Astrocyte (in vitro differentiated cells and primary cell): ENCODE results near the gene MFSD1.

ENCODE experiments used
- EZH2 ChIP-seq: IDR thresholded peaks from 2 replicates; pipeline ENCODE4 v1.6.1; 2012; ENCODE audit warnings: mild to moderate bottlenecking, low read length, inconsistent platforms; ENCODE audit not compliant: insufficient read depth
- TF ChIP-seq, protein P1 (sequence below): IDR thresholded peaks from 2 replicates; pipeline ENCODE4 v1.5.1; 2011; ENCODE audit warnings: low read depth, mild to moderate bottlenecking, inconsistent platforms, low read length, moderate library complexity; ENCODE audit not compliant: insufficient read depth

DNA sequence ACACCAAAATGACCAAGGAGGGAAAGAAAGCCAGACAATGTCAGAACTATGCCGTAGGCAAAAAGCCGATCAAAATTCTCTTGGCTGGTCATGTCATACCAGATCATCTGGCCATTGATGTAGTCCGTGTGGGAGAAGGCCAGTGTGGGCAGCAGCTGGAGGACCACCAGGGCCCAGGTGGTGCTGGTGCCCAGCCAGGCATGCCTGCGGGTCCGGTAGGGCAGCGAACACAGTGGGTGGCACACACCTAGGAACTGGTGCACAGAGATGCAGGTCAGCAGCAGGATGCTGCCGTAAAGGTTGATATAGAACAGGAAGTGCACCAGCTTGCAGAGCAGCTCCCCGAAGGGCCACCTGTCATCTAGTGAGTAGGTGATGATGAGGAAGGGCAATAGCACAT lies 39.5 kb downstream of the MFSD1 start:
- TF ChIP-seq, protein P1, sequence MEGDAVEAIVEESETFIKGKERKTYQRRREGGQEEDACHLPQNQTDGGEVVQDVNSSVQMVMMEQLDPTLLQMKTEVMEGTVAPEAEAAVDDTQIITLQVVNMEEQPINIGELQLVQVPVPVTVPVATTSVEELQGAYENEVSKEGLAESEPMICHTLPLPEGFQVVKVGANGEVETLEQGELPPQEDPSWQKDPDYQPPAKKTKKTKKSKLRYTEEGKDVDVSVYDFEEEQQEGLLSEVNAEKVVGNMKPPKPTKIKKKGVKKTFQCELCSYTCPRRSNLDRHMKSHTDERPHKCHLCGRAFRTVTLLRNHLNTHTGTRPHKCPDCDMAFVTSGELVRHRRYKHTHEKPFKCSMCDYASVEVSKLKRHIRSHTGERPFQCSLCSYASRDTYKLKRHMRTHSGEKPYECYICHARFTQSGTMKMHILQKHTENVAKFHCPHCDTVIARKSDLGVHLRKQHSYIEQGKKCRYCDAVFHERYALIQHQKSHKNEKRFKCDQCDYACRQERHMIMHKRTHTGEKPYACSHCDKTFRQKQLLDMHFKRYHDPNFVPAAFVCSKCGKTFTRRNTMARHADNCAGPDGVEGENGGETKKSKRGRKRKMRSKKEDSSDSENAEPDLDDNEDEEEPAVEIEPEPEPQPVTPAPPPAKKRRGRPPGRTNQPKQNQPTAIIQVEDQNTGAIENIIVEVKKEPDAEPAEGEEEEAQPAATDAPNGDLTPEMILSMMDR, result no peak
- TF ChIP-seq EZH2, result no peak
